B cell (primary cell): ENCODE data around the gene NOTUM. TPM values are rescaled to one million over a fixed set of nuclear protein-coding genes. Genes with fewer than 3 reads are reported as not detected.

Experiments used
- ATAC-seq: fragments of 200-7000 bp; cut with Tn5 transposase; one replicate; pipeline ENCODE4 v1.10.0; 2021; ENCODE audit warnings: low read depth, mild to moderate bottlenecking, moderate number of reproducible peaks, moderate library complexity
- CTCF ChIA-PET: fragments of 350-600 bp; sonication (Branson Sonifier 250); formaldehyde crosslinking; loops from one replicate; lab custom pipeline; 2021; ENCODE audit warnings: antibody characterized with exemption, inconsistent platforms; lab: Charles Lee
- POLR2A ChIA-PET: fragments of 350-600 bp; sonication (Branson Sonifier 250); formaldehyde crosslinking; loops from one replicate; lab custom pipeline; 2021; ENCODE audit warnings: antibody characterized with exemption; lab: Charles Lee
- DNase-seq: peaks from one replicate; pipeline ENCODE4 v3.0.0; 2013
- H2AFZ ChIP-seq: 2 replicates; pipeline ENCODE4 v1.6.1; 2012; ENCODE audit warnings: mild to moderate bottlenecking, low read depth, low read length; ENCODE audit not compliant: insufficient read depth, poor library complexity, severe bottlenecking
- H3K27ac ChIP-seq, 2 donors: 1 replicate in 1 of 2; 2 replicates in 1 of 2; pipeline ENCODE4 v1.5.1; 2012 to 2013; ENCODE audit warnings: low read length in 2 of 2, mild to moderate bottlenecking in 2 of 2, moderate library complexity in 1 of 2
- H3K27me3 ChIP-seq, 4 experiments: fragments of 200-600 bp in 1 of 4; sonication (generic) in 1 of 4; replicated peaks in 1 of 4; 1 replicate in 2 of 4; 2 replicates in 2 of 4; pipeline versions ENCODE4 v1.6.1 to v1.7.0; 2013 to 2016; ENCODE audit warnings: low read length in 3 of 4, mild to moderate bottlenecking in 2 of 4, mixed read lengths in 1 of 4, moderate library complexity in 1 of 4; ENCODE audit not compliant: insufficient read depth in 4 of 4, control insufficient read depth in 3 of 4; ENCODE audit errors: control extremely low read depth in 1 of 4
- H3K36me3 ChIP-seq, 2 experiments: replicated peaks in 1 of 2; 1 replicate in 1 of 2; 2 replicates in 1 of 2; pipeline versions ENCODE4 v1.6.1 to v1.7.1; 2013; ENCODE audit warnings: low read length in 1 of 2; ENCODE audit not compliant: insufficient read depth in 2 of 2, control insufficient read depth in 1 of 2; ENCODE audit errors: control extremely low read depth in 1 of 2, extremely low read depth in 1 of 2
- H3K4me1 ChIP-seq, 2 donors: fragments of 200-600 bp in 1 of 2; sonication (generic) in 1 of 2; 1 replicate in 1 of 2; 2 replicates in 1 of 2; pipeline versions ENCODE4 v1.5.1 to v1.6.1; 2013 to 2017; ENCODE audit warnings: low read length in 2 of 2; ENCODE audit not compliant: control insufficient read depth in 2 of 2, insufficient read depth in 2 of 2
- H3K4me2 ChIP-seq: replicated peaks from 2 replicates; pipeline ENCODE3; 2012; ENCODE audit warnings: mild to moderate bottlenecking, low read depth, low read length; ENCODE audit not compliant: poor library complexity, severe bottlenecking
- H3K4me3 ChIP-seq, 5 experiments: fragments of 200-600 bp in 1 of 5; sonication (generic) in 1 of 5; 1 replicate in 3 of 5; 2 replicates in 2 of 5; pipeline versions ENCODE4 v1.5.1 to v1.7.0; 2011 to 2016; ENCODE audit warnings: low read length in 4 of 5, mild to moderate bottlenecking in 4 of 5, low read depth in 2 of 5, control low read depth in 1 of 5, moderate library complexity in 1 of 5; ENCODE audit not compliant: insufficient read depth in 1 of 5; ENCODE audit errors: control extremely low read depth in 1 of 5, extremely low read depth in 1 of 5
- H3K79me2 ChIP-seq: fragments of 200-600 bp; sonication (generic); one replicate; pipeline ENCODE4 v1.6.0; 2016; ENCODE audit warnings: low read length; ENCODE audit not compliant: control insufficient read depth, insufficient read depth
- H3K9ac ChIP-seq: fragments of 200-600 bp; sonication (generic); 2 replicates; pipeline ENCODE4 v1.6.1; 2017; ENCODE audit warnings: mild to moderate bottlenecking, low read length, moderate library complexity
- H3K9me3 ChIP-seq, 3 donors: one replicate each; pipeline versions ENCODE4 v1.6.1 to v1.7.1; 2013; ENCODE audit warnings: low read length in 2 of 3; ENCODE audit not compliant: control insufficient read depth in 2 of 3, insufficient read depth in 1 of 3; ENCODE audit errors: control extremely low read depth in 1 of 3
- H4K20me1 ChIP-seq: 2 replicates; pipeline ENCODE4 v1.6.0; 2012; ENCODE audit warnings: mild to moderate bottlenecking, low read length; ENCODE audit not compliant: insufficient read depth, control insufficient read depth, poor library complexity, severe bottlenecking
- H3K27ac Mint-ChIP-seq: one replicate; pipeline ENCODE4 v1.8.0; 2021; ENCODE audit warnings: mixed read lengths
- H3K27me3 Mint-ChIP-seq: one replicate; pipeline ENCODE4 v1.8.0; 2021; ENCODE audit warnings: mixed read lengths
- H3K4me1 Mint-ChIP-seq: one replicate; pipeline ENCODE4 v1.8.0; 2021; ENCODE audit warnings: mixed read lengths
- H3K4me3 Mint-ChIP-seq: one replicate; pipeline ENCODE4 v1.8.0; 2021; ENCODE audit warnings: mixed read lengths
- H3K9me3 Mint-ChIP-seq: one replicate; pipeline ENCODE4 v1.8.0; 2022; ENCODE audit warnings: mixed read lengths; ENCODE audit not compliant: insufficient read depth
- EZH2 ChIP-seq: IDR thresholded peaks from 2 replicates; pipeline ENCODE4 v1.6.1; 2012; ENCODE audit warnings: borderline replicate concordance, low read depth, mild to moderate bottlenecking, moderate library complexity, low read length; ENCODE audit not compliant: insufficient read depth, poor library complexity, severe bottlenecking
- WGBS: methylation state at CpG from one replicate; pipeline ENCODE4 v1.1.5; 2013; ENCODE audit warnings: missing lambda C conversion rate; ENCODE audit not compliant: insufficient coverage; 5-methylcytosine and 5-hydroxymethylcytosine counted together
- intact Hi-C: fragments of 100-400 bp; cut with micrococcal nuclease; formaldehyde crosslinking; loops from one replicate; pipeline ENCODE4 v1.10.0; 2022
- polyA plus RNA-seq: library from polyadenylated mRNA; depleted of rRNA; stranded (reverse); fragments of >200 nt; gene quantifications from 2 replicates; pipeline ENCODE4 v1.2.3, GENCODE V29; 2012
- total RNA-seq, 2 donors: library from RNA; stranded (reverse); fragments of 120-200 nt in 1 of 2; gene quantifications; 1 replicate in 1 of 2; 2 replicates in 1 of 2; pipeline versions ENCODE4 v1.2.3 to v1.2.4, GENCODE V29; 2013 to 2022
- TF ChIP-seq, protein P1 (sequence below): fragments of 200-600 bp; IDR thresholded peaks from one replicate; pipeline ENCODE4 v1.8.0; 2022; ENCODE audit warnings: antibody characterized with exemption, mild to moderate bottlenecking

Gene NOTUM
- total and polyA plus RNA-seq, 2 donors (not counting 1 experiment from before 2014, with no cell fraction given), result not detected

DNA sequence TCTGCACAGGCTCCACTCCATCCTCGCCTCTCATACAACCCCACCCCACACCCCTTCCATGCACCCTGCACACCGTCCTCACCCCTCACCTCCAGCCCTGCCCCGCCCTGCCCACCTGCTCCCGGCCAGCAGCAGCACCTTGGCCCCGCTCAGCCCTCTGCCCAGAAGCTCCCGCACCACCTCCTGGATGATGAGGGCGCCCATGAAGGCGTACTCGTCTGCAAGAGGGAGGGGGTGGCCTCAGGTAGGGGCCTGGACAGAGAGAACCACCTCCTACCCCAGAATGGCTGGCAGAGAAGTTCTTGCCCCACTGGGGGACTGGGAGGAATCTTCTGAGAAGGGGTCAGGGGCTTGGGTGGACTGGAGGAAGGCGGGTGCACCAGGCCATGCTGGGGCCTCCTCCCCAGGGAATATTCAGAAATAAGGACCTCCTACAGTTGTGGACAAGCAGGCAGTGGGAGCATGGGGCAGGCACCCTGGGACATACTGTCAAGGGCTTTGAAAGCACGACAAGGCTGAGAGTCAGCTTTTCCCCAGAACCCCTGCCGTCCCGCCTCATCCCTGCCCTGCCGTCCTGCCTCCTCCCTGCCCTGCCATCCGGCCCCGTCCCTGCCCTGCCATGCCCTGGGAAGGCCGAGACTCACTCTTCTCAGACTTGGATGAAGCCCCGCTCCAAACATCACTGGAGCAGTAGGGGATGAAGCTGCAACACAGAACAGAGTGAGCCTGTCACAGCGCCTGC is 3.1 kb downstream of the NOTUM start:
- no peaks in the 10 kb centered on the region for H3K36me3 ChIP-seq
- POLR2A ChIA-PET, result no interaction called here
- no peaks in the 10 kb centered on the region for H3K79me2 ChIP-seq
- no peak for TF ChIP-seq EZH2
- TF ChIP-seq, protein P1, sequence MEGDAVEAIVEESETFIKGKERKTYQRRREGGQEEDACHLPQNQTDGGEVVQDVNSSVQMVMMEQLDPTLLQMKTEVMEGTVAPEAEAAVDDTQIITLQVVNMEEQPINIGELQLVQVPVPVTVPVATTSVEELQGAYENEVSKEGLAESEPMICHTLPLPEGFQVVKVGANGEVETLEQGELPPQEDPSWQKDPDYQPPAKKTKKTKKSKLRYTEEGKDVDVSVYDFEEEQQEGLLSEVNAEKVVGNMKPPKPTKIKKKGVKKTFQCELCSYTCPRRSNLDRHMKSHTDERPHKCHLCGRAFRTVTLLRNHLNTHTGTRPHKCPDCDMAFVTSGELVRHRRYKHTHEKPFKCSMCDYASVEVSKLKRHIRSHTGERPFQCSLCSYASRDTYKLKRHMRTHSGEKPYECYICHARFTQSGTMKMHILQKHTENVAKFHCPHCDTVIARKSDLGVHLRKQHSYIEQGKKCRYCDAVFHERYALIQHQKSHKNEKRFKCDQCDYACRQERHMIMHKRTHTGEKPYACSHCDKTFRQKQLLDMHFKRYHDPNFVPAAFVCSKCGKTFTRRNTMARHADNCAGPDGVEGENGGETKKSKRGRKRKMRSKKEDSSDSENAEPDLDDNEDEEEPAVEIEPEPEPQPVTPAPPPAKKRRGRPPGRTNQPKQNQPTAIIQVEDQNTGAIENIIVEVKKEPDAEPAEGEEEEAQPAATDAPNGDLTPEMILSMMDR, result no peak
- no peak overlapping the region for H3K9ac ChIP-seq
- peak overlapping the region; percentile 64 for H3K4me3 Mint-ChIP-seq
- intact Hi-C loops, result no loop called here
- no peaks in the 10 kb centered on the region for H3K9me3 Mint-ChIP-seq
- H3K27me3 ChIP-seq, result peaks cover 0 to 62% (median 28%) of the 10 kb centered on the region in 4 experiments
- no peaks in the 10 kb centered on the region for H4K20me1 ChIP-seq
- no peak overlapping the region for H3K4me3 ChIP-seq
- H3K4me1 ChIP-seq, result peaks cover 15 to 16% of the 10 kb centered on the region in 2 donors
- no peak overlapping the region for H3K4me2 ChIP-seq
- H2AFZ ChIP-seq, result no peak overlapping the region
- peaks cover 1% of the 10 kb centered on the region for H3K4me1 Mint-ChIP-seq
- H3K27ac Mint-ChIP-seq, result no peak overlapping the region
- 83% methylated on average over 18 of the region's 19 CpGs for WGBS
- peaks cover 21% of the 10 kb centered on the region for H3K27me3 Mint-ChIP-seq
- CTCF ChIA-PET, result interaction anchor here (1.2 kb wide), 1 partner anchor 9 kb away, joined by 3 read pairs; no protein-coding TSS in a partner anchor
- ATAC-seq, result no peak
- peaks cover 0 to 10% (median 0%) of the 10 kb centered on the region in 3 donors for H3K9me3 ChIP-seq
- no peak overlapping the region for H3K27ac ChIP-seq
- DNase-seq, result peak; percentile 22
